CD4-positive, alpha-beta T cell (primary cell): ENCODE measurements around the gene ETFA. TPM values are rescaled to one million over a fixed set of nuclear protein-coding genes. Genes with fewer than 3 reads are reported as not detected.

Source experiments
- ATAC-seq: fragments of 200-7000 bp; cut with Tn5 transposase; one replicate; pipeline ENCODE4 v1.10.0; 2022; ENCODE audit warnings: mild to moderate bottlenecking; ENCODE audit not compliant: poor library complexity
- CTCF ChIA-PET: fragments of 350-600 bp; sonication (Branson Sonifier 250); formaldehyde crosslinking; loops from one replicate; lab custom pipeline; 2021; ENCODE audit warnings: antibody characterized with exemption, inconsistent platforms; lab: Charles Lee
- POLR2A ChIA-PET: fragments of 350-600 bp; sonication (Branson Sonifier 250); formaldehyde crosslinking; loops from one replicate; lab custom pipeline; 2021; ENCODE audit warnings: antibody characterized with exemption, inconsistent platforms; lab: Charles Lee
- DNase-seq, 14 experiments: peaks; one replicate each; pipeline ENCODE4 v3.0.0-alpha.2; 2013 to 2020; ENCODE audit warnings: mixed read lengths in 2 of 14
- H3K27ac ChIP-seq, 2 donors: one replicate each; pipeline versions ENCODE4 v1.5.1 to v1.7.0; 2013; ENCODE audit warnings: low read length in 2 of 2, low read depth in 1 of 2, mild to moderate bottlenecking in 1 of 2
- H3K27me3 ChIP-seq, 2 experiments: 1 replicate in 1 of 2; 2 replicates in 1 of 2; pipeline versions ENCODE4 v1.6.1 to v1.7.0; 2013; ENCODE audit warnings: low read length in 2 of 2, control low read depth in 1 of 2, mild to moderate bottlenecking in 1 of 2, moderate library complexity in 1 of 2; ENCODE audit not compliant: insufficient read depth in 2 of 2, control insufficient read depth in 1 of 2
- H3K36me3 ChIP-seq: one replicate; pipeline ENCODE4 v1.6.1; 2013; ENCODE audit warnings: low read length, control low read depth; ENCODE audit not compliant: insufficient read depth
- H3K4me1 ChIP-seq: one replicate; pipeline ENCODE4 v1.6.1; 2013; ENCODE audit warnings: low read length, control low read depth; ENCODE audit not compliant: insufficient read depth
- H3K4me3 ChIP-seq: one replicate; pipeline ENCODE4 v1.5.1; 2013; ENCODE audit warnings: mild to moderate bottlenecking, low read length, moderate library complexity
- H3K9me3 ChIP-seq, 2 experiments: 1 replicate in 1 of 2; 2 replicates in 1 of 2; pipeline versions ENCODE4 v1.6.1 to v1.7.0; 2013; ENCODE audit warnings: low read length in 2 of 2, mild to moderate bottlenecking in 2 of 2, control low read depth in 1 of 2, moderate library complexity in 1 of 2; ENCODE audit not compliant: control insufficient read depth in 1 of 2, insufficient read depth in 1 of 2
- H3K27ac Mint-ChIP-seq: one replicate; pipeline ENCODE4 v1.8.0; 2020; ENCODE audit warnings: mixed read lengths
- H3K27me3 Mint-ChIP-seq: one replicate; pipeline ENCODE4 v1.8.0; 2021; ENCODE audit warnings: mixed read lengths
- H3K36me3 Mint-ChIP-seq: one replicate; pipeline ENCODE4 v1.8.0; 2021; ENCODE audit warnings: low read depth, mixed read lengths
- H3K4me1 Mint-ChIP-seq: one replicate; pipeline ENCODE4 v1.8.0; 2021; ENCODE audit warnings: low read depth, mixed read lengths
- H3K4me3 Mint-ChIP-seq: one replicate; pipeline ENCODE4 v1.8.0; 2020; ENCODE audit warnings: mild to moderate bottlenecking, mixed read lengths
- H3K9me3 Mint-ChIP-seq: one replicate; pipeline ENCODE4 v1.8.0; 2020; ENCODE audit warnings: mixed read lengths
- intact Hi-C, 2 experiments: fragments of 100-400 bp; cut with DNase I in 1 of 2; cut with micrococcal nuclease in 1 of 2; formaldehyde crosslinking; loops; one replicate each; pipeline versions ENCODE4 v1.15.1 to v1.9.0; 2023 to 2025; cut with DNase I, micrococcal nuclease
- total RNA-seq, 174 experiments: library from RNA in 2 of 174; stranded (reverse) in 2 of 174; gene quantifications; one replicate each; pipeline ENCODE4 v1.2.3 and lab custom pipeline; 2021 to 2026
- TF ChIP-seq, protein P1 (sequence below): fragments of 200-600 bp; IDR thresholded peaks from one replicate; pipeline ENCODE4 v1.8.0; 2022; ENCODE audit warnings: antibody characterized with exemption, mild to moderate bottlenecking

The ETFA gene
- total RNA-seq, 2 experiments from 2014 or later = 11.4 to 15.2 TPM

DNA sequence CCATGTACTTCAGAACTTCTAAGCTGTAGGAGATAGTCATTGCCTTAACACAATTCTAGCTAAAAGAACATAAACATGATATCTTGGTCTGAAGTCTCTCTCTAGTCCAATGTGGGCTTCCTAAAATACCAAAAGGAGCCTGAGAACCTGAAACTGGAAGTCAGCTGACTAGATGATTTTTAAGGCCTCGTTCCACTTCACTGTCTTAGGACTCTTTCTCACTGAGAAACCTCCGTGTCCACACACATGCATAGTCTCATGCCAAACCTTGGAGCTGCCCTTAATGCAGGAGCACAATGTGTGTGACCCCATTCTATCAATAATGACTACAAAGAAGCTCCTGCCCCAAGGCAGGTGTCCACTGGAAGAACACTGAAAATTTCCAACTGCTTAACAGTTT is 87.7 kb downstream of the ETFA start:
- ATAC-seq (no peak), DNase-seq (no peak)
- Mint-ChIP-seq H3K9me3 (no peaks in the 10 kb centered on the region), H3K36me3 (peaks cover 68% of the 10 kb centered on the region), H3K27ac (no peak overlapping the region), H3K4me3 (no peak overlapping the region), H3K27me3 (no peaks in the 10 kb centered on the region), H3K4me1 (no peaks in the 10 kb centered on the region)
- CTCF ChIA-PET = no interaction called here
- intact Hi-C loops = no loop called here
- TF ChIP-seq, protein P1, sequence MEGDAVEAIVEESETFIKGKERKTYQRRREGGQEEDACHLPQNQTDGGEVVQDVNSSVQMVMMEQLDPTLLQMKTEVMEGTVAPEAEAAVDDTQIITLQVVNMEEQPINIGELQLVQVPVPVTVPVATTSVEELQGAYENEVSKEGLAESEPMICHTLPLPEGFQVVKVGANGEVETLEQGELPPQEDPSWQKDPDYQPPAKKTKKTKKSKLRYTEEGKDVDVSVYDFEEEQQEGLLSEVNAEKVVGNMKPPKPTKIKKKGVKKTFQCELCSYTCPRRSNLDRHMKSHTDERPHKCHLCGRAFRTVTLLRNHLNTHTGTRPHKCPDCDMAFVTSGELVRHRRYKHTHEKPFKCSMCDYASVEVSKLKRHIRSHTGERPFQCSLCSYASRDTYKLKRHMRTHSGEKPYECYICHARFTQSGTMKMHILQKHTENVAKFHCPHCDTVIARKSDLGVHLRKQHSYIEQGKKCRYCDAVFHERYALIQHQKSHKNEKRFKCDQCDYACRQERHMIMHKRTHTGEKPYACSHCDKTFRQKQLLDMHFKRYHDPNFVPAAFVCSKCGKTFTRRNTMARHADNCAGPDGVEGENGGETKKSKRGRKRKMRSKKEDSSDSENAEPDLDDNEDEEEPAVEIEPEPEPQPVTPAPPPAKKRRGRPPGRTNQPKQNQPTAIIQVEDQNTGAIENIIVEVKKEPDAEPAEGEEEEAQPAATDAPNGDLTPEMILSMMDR = no peak
- Histone ChIP-seq H3K36me3 (peaks cover 31% of the 10 kb centered on the region), H3K4me1 (no peaks in the 10 kb centered on the region), H3K27ac (no peak overlapping the region), H3K27me3 (no peaks in the 10 kb centered on the region), H3K9me3 (no peaks in the 10 kb centered on the region), H3K4me3 (no peak overlapping the region)
- POLR2A ChIA-PET = interaction anchor here (0.7 kb wide), 1 partner anchor 1457 kb away, joined by 3 read pairs; no protein-coding TSS in a partner anchor

DNA sequence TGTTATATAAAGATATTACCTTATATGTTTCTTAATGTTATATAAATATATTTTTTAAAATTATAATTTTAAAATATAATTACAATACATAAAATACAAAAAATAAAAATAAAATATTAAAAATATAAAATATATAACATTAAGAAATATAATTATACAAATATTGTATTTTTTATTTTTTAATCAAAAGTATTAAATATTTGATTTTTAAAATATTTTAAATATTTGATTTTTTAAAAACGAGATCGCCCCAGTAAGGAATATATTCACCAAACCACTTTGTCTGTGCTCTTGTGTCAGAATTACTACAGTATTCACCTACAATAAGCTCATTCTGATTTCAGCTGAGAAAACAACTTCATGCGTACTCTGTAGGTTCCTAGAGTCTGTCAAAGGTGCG is 89.1 kb downstream of the ETFA start:
- DNase-seq = no peak
- no peak for ATAC-seq
- intact Hi-C loops = no loop called here
- Mint-ChIP-seq H3K9me3 (no peaks in the 10 kb centered on the region), H3K27ac (no peak overlapping the region), H3K36me3 (peaks cover 68% of the 10 kb centered on the region), H3K27me3 (no peaks in the 10 kb centered on the region), H3K4me1 (no peaks in the 10 kb centered on the region), H3K4me3 (no peak overlapping the region)
- Histone ChIP-seq H3K9me3 (no peaks in the 10 kb centered on the region), H3K4me1 (no peaks in the 10 kb centered on the region), H3K4me3 (no peak overlapping the region), H3K27ac (no peak overlapping the region), H3K27me3 (no peaks in the 10 kb centered on the region), H3K36me3 (peaks cover 29% of the 10 kb centered on the region)
- TF ChIP-seq, protein P1 = no peak
- ChIA-PET CTCF (no interaction called here), POLR2A (no interaction called here)

DNA sequence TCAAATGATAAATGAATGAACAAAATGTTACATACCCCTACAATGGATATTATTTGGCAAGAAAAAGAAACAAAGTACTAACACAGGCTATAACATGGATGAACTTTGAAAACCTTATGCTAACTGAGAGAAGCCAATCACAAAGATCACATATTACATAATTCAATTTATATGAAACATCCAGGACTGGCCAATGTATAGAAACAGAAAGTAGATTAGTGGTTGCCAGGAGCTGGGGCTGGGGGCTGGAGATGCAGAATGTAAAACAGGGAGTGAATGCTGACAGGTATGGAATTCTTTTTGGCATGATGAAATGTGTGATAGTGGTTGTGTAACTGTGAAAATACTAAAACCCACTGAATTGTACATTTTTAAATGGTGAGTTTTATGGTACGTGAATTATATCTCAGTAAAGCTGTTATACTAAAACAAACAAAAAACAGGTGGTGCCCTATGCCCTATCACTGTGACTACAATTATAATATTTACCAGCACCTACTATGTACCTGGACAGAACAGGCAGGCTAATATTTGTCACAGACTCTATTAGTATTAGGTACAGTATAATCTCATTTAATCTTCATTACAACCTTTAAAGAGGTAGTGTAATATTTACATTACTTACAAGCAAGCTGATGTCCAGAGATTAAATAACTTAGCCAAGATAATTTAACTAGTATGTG is 90.0 kb downstream of the ETFA start:
- Histone ChIP-seq H3K4me3 (no peak overlapping the region), H3K4me1 (no peaks in the 10 kb centered on the region), H3K27ac (no peak overlapping the region), H3K36me3 (peaks cover 30% of the 10 kb centered on the region), H3K9me3 (no peaks in the 10 kb centered on the region), H3K27me3 (no peaks in the 10 kb centered on the region)
- Mint-ChIP-seq H3K27me3 (no peaks in the 10 kb centered on the region), H3K9me3 (no peaks in the 10 kb centered on the region), H3K27ac (no peak overlapping the region), H3K36me3 (peaks cover 71% of the 10 kb centered on the region), H3K4me3 (no peak overlapping the region), H3K4me1 (no peaks in the 10 kb centered on the region)
- no peak for DNase-seq
- TF ChIP-seq, protein P1 = no peak
- ChIA-PET CTCF (no interaction called here), POLR2A (no interaction called here)
- no peak for ATAC-seq
- intact Hi-C loops = no loop called here
